Measurements from ENCODE around the gene LBHD2.

Gene LBHD2

GRCh38 chr14:103093856-103094405 lies 9.9 kb downstream of the LBHD2 start:
- no peak for TF ChIP-seq CTCF (IDR thresholded peaks at IDR 0.05; ENCODE audit: control extremely low read depth, extremely low read depth, low read depth, missing control alignments)
- POLR2A ChIA-PET, result no interaction called here
- CTCF ChIA-PET, result interaction anchor here (1.4 to 4.8 kb wide), 3 partner anchors 12 to 198 kb away, joined by 3 to 70 read pairs (median 5); no protein-coding TSS in a partner anchor
- no peak for DNase-seq (ENCODE audit: extremely low spot score)

GRCh38 chr14:103094406-103095209 lies 10.6 kb downstream of the LBHD2 start, which contains the start of gene EXOC3L4:
Gene EXOC3L4 (plus strand): TSS chr14:103094725. CDS start chr14:103100220, 5,495 bp downstream.
- no peak for DNase-seq (ENCODE audit: extremely low spot score)
- POLR2A ChIA-PET, result no interaction called here
- CTCF ChIA-PET, result interaction anchor here (1.4 to 4.8 kb wide), 4 partner anchors 11 to 198 kb away, joined by 3 to 70 read pairs (median 8); no protein-coding TSS in a partner anchor

GRCh38 chr14:103095210-103095778 lies 11.3 kb downstream of the LBHD2 start:
- ChIA-PET POLR2A (no interaction called here), CTCF (interaction anchor here (0.5 to 4.8 kb wide), 9 partner anchors 9 to 571 kb away, joined by 3 to 70 read pairs (median 3); no protein-coding TSS in a partner anchor)
- DNase-seq (ENCODE audit: extremely low spot score), result no peak
- TF ChIP-seq CTCF (IDR thresholded peaks at IDR 0.05; ENCODE audit: control extremely low read depth, extremely low read depth, low read depth, missing control alignments), result no peak

More at GRCh38 chr14:103094406-103095209, 10.6 kb downstream of the LBHD2 start, which contains the start of gene EXOC3L4:
- no peak for TF ChIP-seq CTCF (IDR thresholded peaks at IDR 0.05; ENCODE audit: control extremely low read depth, extremely low read depth, low read depth, missing control alignments)

- TF ChIP-seq CTCF (IDR thresholded peaks at IDR 0.05; ENCODE audit: control extremely low read depth, extremely low read depth, low read depth, missing control alignments), result no peak
- no peak for DNase-seq (ENCODE audit: extremely low spot score)
- ChIA-PET CTCF (interaction anchor here (1.0 to 4.8 kb wide), 8 partner anchors 9 to 572 kb away, joined by 3 to 70 read pairs (median 6); no protein-coding TSS in a partner anchor), POLR2A (interaction anchor here (0.6 kb wide), 1 partner anchor 44 kb away, joined by 3 read pairs; no protein-coding TSS in a partner anchor)
Observed at GRCh38 chr14:103096387-103096786, 12.4 kb downstream of the LBHD2 start.

GRCh38 chr14:103097244-103097993 lies 13.4 kb downstream of the LBHD2 start:
- TF ChIP-seq CTCF (IDR thresholded peaks at IDR 0.05; ENCODE audit: control extremely low read depth, extremely low read depth, low read depth, missing control alignments), result no peak
- ChIA-PET CTCF (interaction anchor here (0.6 to 4.8 kb wide), 5 partner anchors 8 to 294 kb away, joined by 3 to 70 read pairs (median 10); no protein-coding TSS in a partner anchor), POLR2A (interaction anchor here (0.6 kb wide), 1 partner anchor 767 kb away, joined by 4 read pairs; no protein-coding TSS in a partner anchor)
- no peak for DNase-seq (ENCODE audit: extremely low spot score)

Data from GM10248 (cell line).